CD8-positive, alpha-beta memory T cell (primary cell): ENCODE data around the gene AKAP13. TPM values are rescaled to one million over a fixed set of nuclear protein-coding genes. Genes with fewer than 3 reads are reported as not detected.

Experiments used
- CTCF ChIA-PET: fragments of 350-600 bp; sonication (Branson Sonifier 250); formaldehyde crosslinking; loops from one replicate; lab custom pipeline; 2021; ENCODE audit warnings: antibody characterized with exemption; lab: Charles Lee
- POLR2A ChIA-PET: fragments of 350-600 bp; sonication (Branson Sonifier 250); formaldehyde crosslinking; loops from one replicate; lab custom pipeline; 2021; ENCODE audit warnings: antibody characterized with exemption; lab: Charles Lee
- DNase-seq, 5 donors: peaks; one replicate each; pipeline versions ENCODE4 v3.0.0 to v3.0.0-alpha.2; 2020 to 2022; ENCODE audit warnings: mixed read lengths in 1 of 5
- H3K27ac ChIP-seq: one replicate; pipeline ENCODE4 v1.7.0; 2013; ENCODE audit warnings: low read depth, mild to moderate bottlenecking, low read length, moderate library complexity
- H3K27me3 ChIP-seq: 2 replicates; pipeline ENCODE4 v1.7.0; 2013; ENCODE audit warnings: low read length, mild to moderate bottlenecking; ENCODE audit not compliant: insufficient read depth, poor library complexity, severe bottlenecking
- H3K36me3 ChIP-seq: 2 replicates; pipeline ENCODE4 v1.7.0; 2013; ENCODE audit warnings: mild to moderate bottlenecking, low read length, moderate library complexity; ENCODE audit not compliant: insufficient read depth
- H3K4me1 ChIP-seq: 2 replicates; pipeline ENCODE4 v1.7.0; 2013; ENCODE audit warnings: mild to moderate bottlenecking, low read length, moderate library complexity; ENCODE audit not compliant: insufficient read depth
- H3K4me3 ChIP-seq: 2 replicates; pipeline ENCODE4 v1.7.0; 2013; ENCODE audit warnings: mild to moderate bottlenecking, low read length
- H3K9me3 ChIP-seq: 2 replicates; pipeline ENCODE4 v1.7.0; 2013; ENCODE audit warnings: mild to moderate bottlenecking, low read length
- H3K27ac Mint-ChIP-seq, 8 donors: one replicate each; pipeline ENCODE4 v1.8.0; 2020 to 2021; ENCODE audit warnings: mixed read lengths in 8 of 8, mild to moderate bottlenecking in 6 of 8, inconsistent platforms in 3 of 8, moderate library complexity in 3 of 8
- H3K27me3 Mint-ChIP-seq, 2 donors: one replicate each; pipeline ENCODE4 v1.8.0; 2020 to 2021; ENCODE audit warnings: mixed read lengths in 2 of 2, mild to moderate bottlenecking in 1 of 2, moderate library complexity in 1 of 2
- H3K36me3 Mint-ChIP-seq, 3 donors: one replicate each; pipeline ENCODE4 v1.8.0; 2020 to 2021; ENCODE audit warnings: mixed read lengths in 3 of 3, inconsistent platforms in 1 of 3, mild to moderate bottlenecking in 1 of 3
- H3K4me1 Mint-ChIP-seq, 3 donors: one replicate each; pipeline ENCODE4 v1.8.0; 2020 to 2021; ENCODE audit warnings: mixed read lengths in 3 of 3, inconsistent platforms in 1 of 3, mild to moderate bottlenecking in 1 of 3
- H3K4me3 Mint-ChIP-seq, 7 donors: one replicate each; pipeline ENCODE4 v1.8.0; 2020 to 2021; ENCODE audit warnings: mixed read lengths in 7 of 7, mild to moderate bottlenecking in 6 of 7, moderate library complexity in 4 of 7, inconsistent platforms in 2 of 7
- H3K9me3 Mint-ChIP-seq, 5 donors: one replicate each; pipeline ENCODE4 v1.8.0; 2020 to 2022; ENCODE audit warnings: mixed read lengths in 5 of 5, mild to moderate bottlenecking in 3 of 5, moderate library complexity in 2 of 5, inconsistent platforms in 1 of 5
- polyA plus RNA-seq: library from polyadenylated mRNA; unstranded; fragments of 300-500 nt; fragmentation: Illumina TruSeq; gene quantifications from one replicate; pipeline ENCODE4 v1.2.3, GENCODE V29; 2021
- total RNA-seq, 2 experiments: library from RNA; stranded (reverse); gene quantifications; one replicate each; pipeline ENCODE4 v1.2.3, GENCODE V29; 2021

Gene AKAP13
- total and polyA plus RNA-seq, 3 experiments from 2014 or later: 109 to 234 (median 113) TPM

DNA sequence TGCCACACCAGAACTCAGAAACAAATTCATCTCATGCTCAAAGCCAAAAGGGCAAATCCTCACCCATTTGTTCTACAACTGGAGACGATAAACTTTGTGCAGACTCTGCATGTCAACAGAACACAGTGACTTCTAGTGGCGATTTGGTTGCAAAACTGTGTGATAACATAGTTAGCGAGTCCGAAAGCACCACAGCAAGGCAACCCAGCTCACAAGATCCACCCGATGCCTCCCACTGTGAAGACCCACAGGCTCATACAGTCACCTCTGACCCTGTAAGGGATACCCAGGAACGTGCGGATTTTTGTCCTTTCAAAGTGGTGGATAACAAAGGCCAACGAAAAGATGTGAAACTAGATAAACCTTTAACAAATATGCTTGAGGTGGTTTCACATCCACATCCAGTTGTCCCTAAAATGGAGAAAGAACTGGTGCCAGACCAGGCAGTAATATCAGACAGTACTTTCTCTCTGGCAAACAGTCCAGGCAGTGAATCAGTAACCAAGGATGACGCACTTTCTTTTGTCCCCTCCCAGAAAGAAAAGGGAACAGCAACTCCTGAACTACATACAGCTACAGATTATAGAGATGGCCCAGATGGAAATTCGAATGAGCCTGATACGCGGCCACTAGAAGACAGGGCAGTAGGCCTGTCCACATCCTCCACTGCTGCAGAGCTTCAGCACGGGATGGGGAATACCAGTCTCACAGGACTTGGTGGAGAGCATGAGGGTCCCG lies 199.7 kb downstream of the AKAP13 start:
- no peak for DNase-seq
- Mint-ChIP-seq H3K27me3 (no peaks in the 10 kb centered on the region), H3K4me3 (peak overlapping the region in 6 of 7 donors; percentile 14 to 98 (median 68)), H3K27ac (peak overlapping the region; percentile 91 to 100 (median 98)), H3K9me3 (no peaks in the 10 kb centered on the region), H3K36me3 (peaks cover 0 to 69% (median 14%) of the 10 kb centered on the region in 3 donors), H3K4me1 (peaks cover 59 to 65% (median 62%) of the 10 kb centered on the region in 3 donors)
- ChIA-PET POLR2A (interaction anchor here (1.0 to 1.5 kb wide), 2 partner anchors 11 to 47 kb away, joined by 3 read pairs; no protein-coding TSS in a partner anchor), CTCF (interaction anchor here (0.8 to 1.7 kb wide), 4 partner anchors 23 to 284 kb away, joined by 3 to 7 read pairs (median 3); no protein-coding TSS in a partner anchor)
- Histone ChIP-seq H3K4me1 (peaks cover 53% of the 10 kb centered on the region), H3K27ac (peak overlapping the region; percentile 93), H3K9me3 (no peaks in the 10 kb centered on the region), H3K4me3 (no peak overlapping the region), H3K36me3 (no peaks in the 10 kb centered on the region), H3K27me3 (no peaks in the 10 kb centered on the region)

DNA sequence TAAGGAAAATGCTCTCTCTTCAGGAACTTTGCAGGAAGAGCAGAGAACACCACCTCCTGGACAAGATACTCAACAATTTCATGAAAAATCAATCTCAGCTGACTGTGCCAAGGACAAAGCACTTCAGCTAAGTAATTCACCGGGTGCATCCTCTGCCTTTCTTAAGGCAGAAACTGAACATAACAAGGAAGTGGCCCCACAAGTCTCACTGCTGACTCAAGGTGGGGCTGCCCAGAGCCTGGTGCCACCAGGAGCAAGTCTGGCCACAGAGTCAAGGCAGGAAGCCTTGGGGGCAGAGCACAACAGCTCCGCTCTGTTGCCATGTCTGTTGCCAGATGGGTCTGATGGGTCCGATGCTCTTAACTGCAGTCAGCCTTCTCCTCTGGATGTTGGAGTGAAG lies 200.5 kb downstream of the AKAP13 start:
- Mint-ChIP-seq H3K27me3 (no peaks in the 10 kb centered on the region), H3K4me3 (peak overlapping the region; percentile 87 to 98 (median 92)), H3K9me3 (no peaks in the 10 kb centered on the region), H3K36me3 (peaks cover 0 to 70% (median 14%) of the 10 kb centered on the region in 3 donors), H3K27ac (peak overlapping the region; percentile 91 to 100 (median 98)), H3K4me1 (peaks cover 66 to 73% (median 70%) of the 10 kb centered on the region in 3 donors)
- Histone ChIP-seq H3K9me3 (no peaks in the 10 kb centered on the region), H3K36me3 (no peaks in the 10 kb centered on the region), H3K4me1 (peaks cover 60% of the 10 kb centered on the region), H3K27ac (peak overlapping the region; percentile 93), H3K27me3 (no peaks in the 10 kb centered on the region), H3K4me3 (peak overlapping the region; percentile 63)
- DNase-seq: peak; percentile 16 to 74 (median 31)
- ChIA-PET CTCF (interaction anchor here (0.8 to 2.1 kb wide), 7 partner anchors 16 to 285 kb away, joined by 3 to 7 read pairs (median 3); no protein-coding TSS in a partner anchor), POLR2A (interaction anchor here (0.5 to 1.5 kb wide), 4 partner anchors 10 to 289 kb away, joined by 3 to 5 read pairs (median 3); no protein-coding TSS in a partner anchor)

DNA sequence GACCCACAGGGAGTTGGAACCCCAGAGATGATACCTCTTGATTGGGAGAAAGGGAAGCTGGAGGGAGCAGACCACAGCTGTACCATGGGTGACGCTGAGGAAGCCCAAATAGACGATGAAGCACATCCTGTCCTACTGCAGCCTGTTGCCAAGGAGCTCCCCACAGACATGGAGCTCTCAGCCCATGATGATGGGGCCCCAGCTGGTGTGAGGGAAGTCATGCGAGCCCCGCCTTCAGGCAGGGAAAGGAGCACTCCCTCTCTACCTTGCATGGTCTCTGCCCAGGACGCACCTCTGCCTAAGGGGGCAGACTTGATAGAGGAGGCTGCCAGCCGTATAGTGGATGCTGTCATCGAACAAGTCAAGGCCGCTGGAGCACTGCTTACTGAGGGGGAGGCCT lies 201.1 kb downstream of the AKAP13 start:
- ChIA-PET POLR2A (interaction anchor here (0.5 to 1.5 kb wide), 8 partner anchors 9 to 289 kb away, joined by 3 to 8 read pairs (median 3); partner anchors contain the start of gene AKAP13), CTCF (interaction anchor here (0.9 to 2.1 kb wide), 5 partner anchors 16 to 285 kb away, joined by 3 to 7 read pairs (median 4); no protein-coding TSS in a partner anchor)
- Histone ChIP-seq H3K4me3 (peak overlapping the region; percentile 63), H3K4me1 (peaks cover 60% of the 10 kb centered on the region), H3K36me3 (no peaks in the 10 kb centered on the region), H3K9me3 (no peaks in the 10 kb centered on the region), H3K27ac (peak overlapping the region; percentile 93), H3K27me3 (no peaks in the 10 kb centered on the region)
- Mint-ChIP-seq H3K27ac (peak overlapping the region; percentile 91 to 100 (median 98)), H3K4me1 (peaks cover 69 to 78% (median 76%) of the 10 kb centered on the region in 3 donors), H3K9me3 (no peaks in the 10 kb centered on the region), H3K4me3 (peak overlapping the region; percentile 87 to 98 (median 92)), H3K36me3 (peaks cover 0 to 71% (median 11%) of the 10 kb centered on the region in 3 donors), H3K27me3 (no peaks in the 10 kb centered on the region)
- DNase-seq: peak; percentile 22 to 77 (median 35)

DNA sequence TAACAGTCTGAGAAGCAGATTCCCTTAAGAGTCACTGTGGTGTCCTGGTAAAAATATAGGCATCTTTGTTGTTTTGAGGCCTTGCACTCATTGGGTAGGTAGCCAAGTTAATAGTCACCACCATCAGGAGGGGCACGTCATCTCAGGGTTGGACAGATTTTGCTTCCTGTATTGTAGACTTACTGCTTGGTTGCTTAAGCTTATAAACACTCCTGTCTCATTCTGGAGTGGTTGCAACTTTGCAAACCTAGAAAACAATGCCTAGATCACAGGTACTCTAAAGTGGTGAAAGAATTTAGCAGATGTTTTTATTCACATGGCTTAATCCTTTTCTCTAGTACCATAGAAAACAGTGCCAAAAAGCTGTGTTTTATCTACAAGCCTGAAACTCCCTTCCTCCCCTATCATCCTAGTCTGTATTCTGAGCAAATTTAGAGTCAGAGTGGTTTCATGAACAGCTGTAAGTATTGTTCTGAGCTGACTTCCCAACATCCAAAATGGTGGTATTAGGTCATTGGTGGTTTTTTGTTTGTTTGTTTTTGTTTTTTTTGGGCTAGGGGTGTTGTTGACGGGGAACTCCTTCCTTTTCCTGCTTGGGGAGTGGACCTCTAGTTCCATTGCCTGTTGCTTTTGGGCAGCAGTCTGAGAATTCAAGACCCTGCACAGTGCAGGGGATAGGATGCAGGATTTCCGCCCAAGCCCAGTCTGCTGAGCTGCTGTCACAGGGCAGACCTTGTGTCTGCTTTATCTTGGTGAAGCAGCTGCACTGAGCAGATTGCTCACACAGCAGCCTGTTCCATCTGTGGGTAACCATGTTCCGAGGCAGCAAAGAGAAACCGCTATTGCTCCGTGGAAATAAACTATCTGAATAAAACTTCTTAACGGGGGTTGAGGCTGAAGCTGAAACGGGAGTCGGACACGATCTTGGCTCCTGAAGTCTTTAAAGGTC lies 202.0 kb downstream of the AKAP13 start:
- peak; percentile 40 to 86 (median 59) for DNase-seq
- peak overlapping the region; percentile 87 to 98 (median 92) for H3K4me3 Mint-ChIP-seq
- H3K4me1 Mint-ChIP-seq: peaks cover 71 to 83% (median 82%) of the 10 kb centered on the region in 3 donors
- CTCF ChIA-PET: interaction anchor here (0.6 to 2.1 kb wide), 14 partner anchors 9 to 286 kb away, joined by 3 to 7 read pairs (median 4); no protein-coding TSS in a partner anchor
- peak overlapping the region; percentile 91 to 100 (median 98) for H3K27ac Mint-ChIP-seq
- Histone ChIP-seq H3K4me1 (peaks cover 60% of the 10 kb centered on the region), H3K36me3 (no peaks in the 10 kb centered on the region), H3K4me3 (peak overlapping the region; percentile 63), H3K27me3 (no peaks in the 10 kb centered on the region), H3K27ac (peak overlapping the region; percentile 93), H3K9me3 (no peaks in the 10 kb centered on the region)
- H3K36me3 Mint-ChIP-seq: peaks cover 0 to 72% (median 12%) of the 10 kb centered on the region in 3 donors
- no peaks in the 10 kb centered on the region for H3K27me3 Mint-ChIP-seq
- POLR2A ChIA-PET: interaction anchor here (0.6 to 2.1 kb wide), 8 partner anchors 15 to 202 kb away, joined by 3 to 15 read pairs (median 3); partner anchors contain the start of gene AKAP13
- no peaks in the 10 kb centered on the region for H3K9me3 Mint-ChIP-seq

DNA sequence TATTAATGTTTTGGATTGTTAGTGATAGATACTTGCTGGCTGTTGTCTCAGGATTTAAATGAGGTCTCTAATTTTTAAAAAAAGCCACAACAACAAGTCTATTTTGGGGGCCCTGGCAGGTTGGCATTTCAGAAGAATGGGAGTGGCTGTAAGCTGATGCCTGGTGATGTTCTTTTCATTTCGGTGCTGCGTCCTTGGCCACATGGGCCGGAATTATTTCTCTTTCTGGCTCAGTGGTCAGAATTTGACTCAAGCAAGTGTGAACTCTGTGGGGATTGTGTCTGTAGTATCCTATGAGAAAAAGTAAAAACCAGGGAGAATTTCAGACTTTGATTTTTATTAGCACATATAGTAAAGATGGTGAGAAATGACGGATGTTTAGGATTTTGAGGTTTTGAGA lies 203.0 kb downstream of the AKAP13 start:
- Histone ChIP-seq H3K4me1 (peaks cover 60% of the 10 kb centered on the region), H3K27ac (peak overlapping the region; percentile 93), H3K36me3 (peaks cover 6% of the 10 kb centered on the region), H3K27me3 (no peaks in the 10 kb centered on the region), H3K4me3 (peak overlapping the region; percentile 63), H3K9me3 (no peaks in the 10 kb centered on the region)
- Mint-ChIP-seq H3K9me3 (no peaks in the 10 kb centered on the region), H3K27me3 (no peaks in the 10 kb centered on the region), H3K4me3 (peak overlapping the region; percentile 87 to 98 (median 92)), H3K36me3 (peaks cover 4 to 78% (median 17%) of the 10 kb centered on the region in 3 donors), H3K27ac (peak overlapping the region; percentile 91 to 100 (median 98)), H3K4me1 (peaks cover 71 to 91% (median 82%) of the 10 kb centered on the region in 3 donors)
- ChIA-PET CTCF (interaction anchor here (1.1 to 1.7 kb wide), 7 partner anchors 8 to 119 kb away, joined by 3 to 6 read pairs (median 3); no protein-coding TSS in a partner anchor), POLR2A (interaction anchor here (2.1 kb wide), 1 partner anchor 42 kb away, joined by 15 read pairs; no protein-coding TSS in a partner anchor)
- peak in 3 of 5 donors; percentile 4 to 52 (median 14) for DNase-seq

DNA sequence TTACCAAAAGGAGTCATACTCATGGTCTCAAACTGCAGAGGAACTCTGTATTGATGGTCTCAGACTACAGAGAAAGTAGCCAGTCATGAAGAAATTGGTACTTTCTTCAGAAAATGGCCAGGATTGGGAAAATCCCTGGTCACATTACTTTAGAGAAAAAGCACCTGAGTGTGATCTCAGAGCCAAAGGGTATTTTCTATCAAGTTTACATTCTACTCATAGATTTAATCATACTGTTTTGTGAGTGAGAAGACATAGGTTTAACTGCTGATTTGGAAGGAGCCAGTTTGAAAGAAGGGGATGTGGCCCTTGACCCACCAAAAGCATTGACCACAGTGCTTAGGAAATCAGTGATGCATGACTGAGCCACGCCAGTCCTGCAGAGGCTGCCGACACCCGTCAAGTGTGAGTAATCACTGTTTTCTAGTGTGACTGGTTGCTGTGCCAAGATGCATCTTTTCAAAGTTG lies 203.6 kb downstream of the AKAP13 start:
- CTCF ChIA-PET: interaction anchor here (1.1 to 1.6 kb wide), 3 partner anchors 8 to 51 kb away, joined by 3 to 5 read pairs (median 3); no protein-coding TSS in a partner anchor
- Histone ChIP-seq H3K27ac (peak overlapping the region; percentile 93), H3K9me3 (no peaks in the 10 kb centered on the region), H3K36me3 (peaks cover 6% of the 10 kb centered on the region), H3K4me1 (peaks cover 60% of the 10 kb centered on the region), H3K27me3 (no peaks in the 10 kb centered on the region), H3K4me3 (peak overlapping the region; percentile 10)
- Mint-ChIP-seq H3K27ac (peak overlapping the region; percentile 91 to 100 (median 98)), H3K4me1 (peaks cover 77 to 93% (median 82%) of the 10 kb centered on the region in 3 donors), H3K27me3 (no peaks in the 10 kb centered on the region), H3K4me3 (peak overlapping the region; percentile 87 to 98 (median 92)), H3K9me3 (no peaks in the 10 kb centered on the region), H3K36me3 (peaks cover 4 to 79% (median 18%) of the 10 kb centered on the region in 3 donors)
- DNase-seq: peak in 2 of 5 donors; percentile 12 to 64
- POLR2A ChIA-PET: interaction anchor here (2.1 kb wide), 1 partner anchor 41 kb away, joined by 15 read pairs; no protein-coding TSS in a partner anchor
